ENCODE data around the gene TTC27. TPM values are rescaled to one million over a fixed set of nuclear protein-coding genes. Genes with fewer than 3 reads are reported as not detected.
"Not testable (repeated sequence)": the region's sequence is repeated elsewhere in the genome, so short reads cannot be mapped to it uniquely, and the experiment has no call there.

TTC27 gene
- polyA plus RNA-seq, 1 donor from 2014 or later: 11.1 TPM

- no peaks in the 10 kb centered on the region for H3K79me2 ChIP-seq (replicated peaks; ENCODE audit: insufficient read depth, low read length)
- no peaks in the 10 kb centered on the region for H3K9me3 ChIP-seq (ENCODE audit: low read length)
- no peak overlapping the region for H2AFZ ChIP-seq (ENCODE audit: low read depth, low read length)
- no peak overlapping the region for H3K4me2 ChIP-seq (ENCODE audit: low read length)
- H3K9me2 ChIP-seq (ENCODE audit: insufficient read depth, low read length): no peaks in the 10 kb centered on the region
- H3K27me3 ChIP-seq (ENCODE audit: insufficient read depth, low read depth, low read length): no peaks in the 10 kb centered on the region
- H3K36me3 ChIP-seq (ENCODE audit: insufficient read depth, low read length): no peaks in the 10 kb centered on the region
- H3K9ac ChIP-seq (ENCODE audit: low read length): no peak overlapping the region
- no peaks in the 10 kb centered on the region for H3F3A ChIP-seq (ENCODE audit: insufficient read depth, low read length, poor library complexity, severe bottlenecking)
- H3K4me3 ChIP-seq (ENCODE audit: low read length): no peak overlapping the region
- H3K27ac ChIP-seq (ENCODE audit: low read length): no peak overlapping the region
- H4K20me1 ChIP-seq (ENCODE audit: insufficient read depth): no peaks in the 10 kb centered on the region
- TF ChIP-seq EZH2 (IDR thresholded peaks at IDR 0.05; ENCODE audit: borderline replicate concordance, insufficient read depth, low read length, poor library complexity, severe bottlenecking): no peak
- TF ChIP-seq POLR2AphosphoS5 (IDR thresholded peaks at IDR 0.05): no peak
- no peak for TF ChIP-seq TAF1 (IDR thresholded peaks at IDR 0.05; ENCODE audit: low read depth)
- TF ChIP-seq SMC3 (conservative IDR thresholded peaks at IDR 0.05; ENCODE audit: poor library complexity): no peak
Observed at GRCh38 chr2:32843699-32844098, 215.8 kb downstream of the TTC27 start.

DNA sequence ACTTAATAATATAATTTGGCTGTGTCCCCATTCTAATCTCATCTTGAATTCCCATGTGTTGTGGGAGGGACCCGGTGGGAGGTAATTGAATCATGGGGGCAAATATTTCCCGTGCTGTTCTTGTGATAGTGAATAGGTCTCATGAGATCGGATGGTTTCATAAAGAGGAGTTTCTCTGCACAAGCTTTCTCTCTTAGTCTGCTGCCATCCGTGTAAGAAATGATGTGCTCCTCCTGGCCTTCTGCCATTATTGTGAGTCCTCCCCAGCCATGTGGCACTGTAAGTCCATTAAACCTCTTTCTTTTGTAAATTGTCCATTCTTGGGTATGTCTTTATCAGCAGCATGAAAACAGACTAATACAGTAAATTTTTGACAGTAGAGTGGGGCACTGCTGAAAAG is 216.4 kb downstream of the TTC27 start:
- Histone ChIP-seq H3K79me2 (replicated peaks; ENCODE audit: insufficient read depth, low read length) (no peaks in the 10 kb centered on the region), H3F3A (ENCODE audit: insufficient read depth, low read length, poor library complexity, severe bottlenecking) (no peaks in the 10 kb centered on the region), H3K4me3 (ENCODE audit: low read length) (no peak overlapping the region), H4K20me1 (ENCODE audit: insufficient read depth) (no peaks in the 10 kb centered on the region), H2AFZ (ENCODE audit: low read depth, low read length) (no peak overlapping the region), H3K9me2 (ENCODE audit: insufficient read depth, low read length) (no peaks in the 10 kb centered on the region), H3K4me2 (ENCODE audit: low read length) (no peak overlapping the region), H3K9ac (ENCODE audit: low read length) (no peak overlapping the region), H3K27me3 (ENCODE audit: insufficient read depth, low read depth, low read length) (no peaks in the 10 kb centered on the region), H3K36me3 (ENCODE audit: insufficient read depth, low read length) (no peaks in the 10 kb centered on the region), H3K27ac (ENCODE audit: low read length) (no peak overlapping the region), H3K9me3 (ENCODE audit: low read length) (no peaks in the 10 kb centered on the region)
- TF ChIP-seq RAD21 (conservative IDR thresholded peaks at IDR 0.05) (no peak), EZH2 (IDR thresholded peaks at IDR 0.05; ENCODE audit: borderline replicate concordance, insufficient read depth, low read length, poor library complexity, severe bottlenecking) (no peak), EP300 (conservative IDR thresholded peaks at IDR 0.05; ENCODE audit: poor library complexity, severe bottlenecking) (no peak), POLR2AphosphoS5 (IDR thresholded peaks at IDR 0.05) (no peak), SMC3 (conservative IDR thresholded peaks at IDR 0.05; ENCODE audit: poor library complexity) (no peak), TAF1 (IDR thresholded peaks at IDR 0.05; ENCODE audit: low read depth) (no peak), REST (IDR thresholded peaks at IDR 0.05; ENCODE audit: borderline replicate concordance) (no peak), CTCF (IDR thresholded peaks at IDR 0.05; ENCODE audit: poor library complexity, severe bottlenecking) (no peak), MXI1 (conservative IDR thresholded peaks at IDR 0.05; ENCODE audit: poor library complexity, severe bottlenecking) (no peak)

DNA sequence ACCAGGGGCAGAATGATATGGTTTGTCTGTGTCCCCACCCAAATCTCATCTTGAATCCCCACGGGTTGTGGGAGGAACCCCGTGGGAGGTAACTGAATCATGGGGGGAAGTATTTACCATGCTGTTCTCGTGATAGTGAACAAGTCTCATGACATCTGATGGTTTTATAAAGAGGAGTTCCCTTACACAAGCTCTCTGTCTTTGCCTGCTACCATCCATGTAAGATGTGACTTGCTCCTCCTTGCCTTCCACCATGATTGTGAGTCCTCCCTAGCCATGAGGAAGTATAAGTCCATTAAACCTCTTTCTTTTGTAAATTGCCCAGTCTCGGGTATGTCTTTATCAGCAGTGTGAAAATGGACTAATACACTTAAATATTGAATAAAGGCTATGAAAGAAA is 218.4 kb downstream of the TTC27 start:
- not testable (repeated sequence) for H4K20me1 ChIP-seq (ENCODE audit: insufficient read depth); H3K9ac ChIP-seq (ENCODE audit: low read length); H3K9me2 ChIP-seq (ENCODE audit: insufficient read depth, low read length); H3K36me3 ChIP-seq (ENCODE audit: insufficient read depth, low read length); H3K27ac ChIP-seq (ENCODE audit: low read length); H3K27me3 ChIP-seq (ENCODE audit: insufficient read depth, low read depth, low read length); H2AFZ ChIP-seq (ENCODE audit: low read depth, low read length); H3K9me3 ChIP-seq (ENCODE audit: low read length); H3K4me3 ChIP-seq (ENCODE audit: low read length); H3F3A ChIP-seq (ENCODE audit: insufficient read depth, low read length, poor library complexity, severe bottlenecking); H3K4me2 ChIP-seq (ENCODE audit: low read length); H3K79me2 ChIP-seq (replicated peaks; ENCODE audit: insufficient read depth, low read length)

Measured in neural cell (in vitro differentiated cells).